Esophagus muscularis mucosa (tissue), 4 donors: ENCODE results near the gene ZNF500.

Experiments
- EP300 ChIP-seq: sonication (generic); formaldehyde crosslinking; IDR thresholded peaks from one replicate; pipeline ENCODE4 v1.6.1; 2017; ENCODE audit warnings: antibody characterized with exemption
- POLR2A ChIP-seq: fragments of 450-650 bp; IDR thresholded peaks from one replicate; pipeline ENCODE4 v1.6.1; 2017; ENCODE audit warnings: antibody characterized with exemption, moderate library complexity, mild to moderate bottlenecking, low read depth
- POLR2AphosphoS5 ChIP-seq, 2 donors: sonication (generic); formaldehyde crosslinking; IDR thresholded peaks; one replicate each; pipeline ENCODE4 v1.6.1; 2017; ENCODE audit warnings: antibody characterized with exemption in 2 of 2
- TF ChIP-seq, protein P1 (sequence below), 3 experiments: fragments of 200-600 bp in 2 of 3; fragments of 450-650 bp in 1 of 3; sonication (generic) in 2 of 3; IDR thresholded peaks; one replicate each; pipeline ENCODE4 v1.5.1; 2017 to 2019; ENCODE audit warnings: antibody characterized with exemption in 3 of 3, mild to moderate bottlenecking in 2 of 3, moderate library complexity in 1 of 3

DNA sequence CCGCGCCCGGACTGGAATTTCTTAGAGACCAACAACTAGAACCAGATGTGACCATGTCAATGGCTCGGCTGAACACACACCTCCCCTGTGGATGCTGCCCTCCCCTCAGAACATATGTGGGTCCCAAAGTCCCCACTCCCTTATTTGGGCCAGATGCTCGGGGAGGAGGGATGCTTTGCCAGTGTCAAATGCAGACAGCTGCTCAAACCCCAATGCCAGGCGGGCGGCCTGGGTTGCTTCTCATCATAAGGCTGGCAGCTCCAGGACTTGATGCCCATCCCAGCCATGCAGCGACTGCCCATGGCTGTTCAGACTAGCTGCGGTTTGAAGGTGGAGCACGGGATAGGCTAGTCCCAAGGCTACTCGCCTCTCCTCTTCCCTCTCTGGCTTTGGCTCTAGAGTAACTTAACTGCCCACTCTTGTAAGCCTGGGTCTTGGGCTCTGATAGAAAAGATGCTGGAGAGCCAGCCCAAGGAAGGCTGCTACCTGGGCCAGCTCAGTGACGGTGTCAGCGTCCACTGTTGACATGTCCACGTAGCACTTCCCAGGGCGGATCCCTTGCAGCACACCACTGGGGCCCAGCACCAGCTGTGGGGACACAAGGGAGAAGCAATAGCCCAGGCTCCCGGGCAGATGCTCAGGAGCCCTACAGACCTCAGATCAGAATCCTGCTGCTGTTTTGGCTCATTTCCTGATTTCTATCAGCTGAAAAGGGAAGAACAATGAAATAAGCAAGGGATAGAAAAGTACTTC, 46.5 kb upstream of the ZNF500 start:
- TF ChIP-seq, protein P1, sequence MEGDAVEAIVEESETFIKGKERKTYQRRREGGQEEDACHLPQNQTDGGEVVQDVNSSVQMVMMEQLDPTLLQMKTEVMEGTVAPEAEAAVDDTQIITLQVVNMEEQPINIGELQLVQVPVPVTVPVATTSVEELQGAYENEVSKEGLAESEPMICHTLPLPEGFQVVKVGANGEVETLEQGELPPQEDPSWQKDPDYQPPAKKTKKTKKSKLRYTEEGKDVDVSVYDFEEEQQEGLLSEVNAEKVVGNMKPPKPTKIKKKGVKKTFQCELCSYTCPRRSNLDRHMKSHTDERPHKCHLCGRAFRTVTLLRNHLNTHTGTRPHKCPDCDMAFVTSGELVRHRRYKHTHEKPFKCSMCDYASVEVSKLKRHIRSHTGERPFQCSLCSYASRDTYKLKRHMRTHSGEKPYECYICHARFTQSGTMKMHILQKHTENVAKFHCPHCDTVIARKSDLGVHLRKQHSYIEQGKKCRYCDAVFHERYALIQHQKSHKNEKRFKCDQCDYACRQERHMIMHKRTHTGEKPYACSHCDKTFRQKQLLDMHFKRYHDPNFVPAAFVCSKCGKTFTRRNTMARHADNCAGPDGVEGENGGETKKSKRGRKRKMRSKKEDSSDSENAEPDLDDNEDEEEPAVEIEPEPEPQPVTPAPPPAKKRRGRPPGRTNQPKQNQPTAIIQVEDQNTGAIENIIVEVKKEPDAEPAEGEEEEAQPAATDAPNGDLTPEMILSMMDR (IDR thresholded peaks at IDR 0.05) = no peak
- TF ChIP-seq POLR2AphosphoS5 (IDR thresholded peaks at IDR 0.05) (no peak), POLR2A (no peak), EP300 (no peak)
